HEK293 (cell line): ENCODE measurements around the gene BBC3.

Source experiments
- FEZF1 ChIP-seq: fragments of 450-650 bp; formaldehyde crosslinking; IDR thresholded peaks from 2 replicates; pipeline ENCODE4 v1.5.1; 2016; ENCODE audit warnings: missing biosample characterization, missing genetic modification characterization
- PRDM10 ChIP-seq: fragments of 450-650 bp; formaldehyde crosslinking; IDR thresholded peaks from 2 replicates; pipeline ENCODE4 v1.5.1; 2016; ENCODE audit warnings: missing biosample characterization, missing genetic modification characterization
- PRDM2 ChIP-seq: fragments of 450-650 bp; formaldehyde crosslinking; IDR thresholded peaks from 2 replicates; pipeline ENCODE4 v1.5.1; 2016; ENCODE audit warnings: missing biosample characterization, missing genetic modification characterization, borderline replicate concordance
- REST ChIP-seq: fragments of 450-650 bp; formaldehyde crosslinking; IDR thresholded peaks from 2 replicates; pipeline ENCODE4 v1.5.1; 2016; ENCODE audit warnings: missing biosample characterization, missing genetic modification characterization
- YY1 ChIP-seq: fragments of 450-650 bp; formaldehyde crosslinking; IDR thresholded peaks from 2 replicates; pipeline ENCODE4 v1.5.1; 2018; ENCODE audit warnings: missing biosample characterization, missing genetic modification characterization
- ZFP41 ChIP-seq: fragments of 450-650 bp; formaldehyde crosslinking; IDR thresholded peaks from 2 replicates; pipeline ENCODE4 v1.5.1; 2016; ENCODE audit warnings: missing biosample characterization, missing genetic modification characterization, borderline replicate concordance
- ZFP69B ChIP-seq: fragments of 450-650 bp; formaldehyde crosslinking; IDR thresholded peaks from 2 replicates; pipeline ENCODE4 v1.5.1; 2016; ENCODE audit warnings: missing biosample characterization, missing genetic modification characterization
- ZNF114 ChIP-seq: fragments of 450-650 bp; formaldehyde crosslinking; IDR thresholded peaks from 2 replicates; pipeline ENCODE4 v1.5.0; 2017; ENCODE audit warnings: missing biosample characterization, missing genetic modification characterization
- ZNF133 ChIP-seq: fragments of 450-650 bp; formaldehyde crosslinking; IDR thresholded peaks from 2 replicates; pipeline ENCODE4 v1.5.1; 2016; ENCODE audit warnings: missing biosample characterization, missing genetic modification characterization
- ZNF16 ChIP-seq: fragments of 450-650 bp; formaldehyde crosslinking; IDR thresholded peaks from 2 replicates; pipeline ENCODE4 v1.5.1; 2016; ENCODE audit warnings: low read depth, missing biosample characterization, missing genetic modification characterization
- ZNF175 ChIP-seq: fragments of 450-650 bp; formaldehyde crosslinking; IDR thresholded peaks from 2 replicates; pipeline ENCODE4 v1.5.1; 2016; ENCODE audit warnings: missing biosample characterization, missing genetic modification characterization
- ZNF211 ChIP-seq: fragments of 450-650 bp; formaldehyde crosslinking; IDR thresholded peaks from 2 replicates; pipeline ENCODE4 v1.5.1; 2016; ENCODE audit warnings: low read depth, missing biosample characterization, missing genetic modification characterization
- ZNF23 ChIP-seq: fragments of 450-650 bp; formaldehyde crosslinking; IDR thresholded peaks from 2 replicates; pipeline ENCODE4 v1.5.1; 2016; ENCODE audit warnings: missing biosample characterization, missing genetic modification characterization, borderline replicate concordance
- ZNF394 ChIP-seq: fragments of 450-650 bp; formaldehyde crosslinking; IDR thresholded peaks from 2 replicates; pipeline ENCODE4 v1.5.1; 2016; ENCODE audit warnings: missing biosample characterization, missing genetic modification characterization, mild to moderate bottlenecking, moderate library complexity, borderline replicate concordance
- ZNF449 ChIP-seq: fragments of 450-650 bp; formaldehyde crosslinking; IDR thresholded peaks from 2 replicates; pipeline ENCODE4 v1.5.1; 2017; ENCODE audit warnings: missing biosample characterization, mild to moderate bottlenecking, missing genetic modification characterization, moderate library complexity
- ZNF549 ChIP-seq: fragments of 450-650 bp; IDR thresholded peaks from 2 replicates; pipeline ENCODE4 v1.5.1; 2018; ENCODE audit warnings: missing biosample characterization, missing genetic modification characterization, mild to moderate bottlenecking, inconsistent platforms, moderate library complexity
- ZNF623 ChIP-seq: fragments of 450-650 bp; formaldehyde crosslinking; IDR thresholded peaks from 2 replicates; pipeline ENCODE4 v1.5.1; 2016; ENCODE audit warnings: missing biosample characterization, missing genetic modification characterization
- ZNF658 ChIP-seq: fragments of 450-650 bp; formaldehyde crosslinking; IDR thresholded peaks from 2 replicates; pipeline ENCODE4; 2016; ENCODE audit warnings: missing biosample characterization, missing genetic modification characterization
- ZNF701 ChIP-seq: fragments of 450-650 bp; formaldehyde crosslinking; IDR thresholded peaks from 2 replicates; pipeline ENCODE4 v1.5.1; 2016; ENCODE audit warnings: missing biosample characterization, missing genetic modification characterization
- ZNF76 ChIP-seq: fragments of 450-650 bp; formaldehyde crosslinking; IDR thresholded peaks from 2 replicates; pipeline ENCODE4; 2016; ENCODE audit warnings: low read depth, missing biosample characterization, missing genetic modification characterization, borderline replicate concordance
- ZSCAN16 ChIP-seq: fragments of 450-650 bp; formaldehyde crosslinking; IDR thresholded peaks from 2 replicates; pipeline ENCODE4 v1.5.1; 2016; ENCODE audit warnings: missing biosample characterization, missing genetic modification characterization
- ZSCAN23 ChIP-seq: fragments of 450-650 bp; formaldehyde crosslinking; IDR thresholded peaks from 2 replicates; pipeline ENCODE4 v1.5.1; 2016; ENCODE audit warnings: missing biosample characterization, missing genetic modification characterization
- ZXDB ChIP-seq: fragments of 450-650 bp; formaldehyde crosslinking; IDR thresholded peaks from 2 replicates; pipeline ENCODE4 v1.5.1; 2016; ENCODE audit warnings: missing biosample characterization, missing genetic modification characterization

The BBC3 gene

GRCh38 chr19:47226426-47227351, 4.3 kb downstream of the BBC3 start (continued):
- TF ChIP-seq ZNF23 (no peak), ZSCAN16 (tag by site-specific recombination) (no peak), ZNF549 (tag by site-specific recombination) (no peak), ZFP41 (tag by site-specific recombination) (no peak), PRDM10 (tag by site-specific recombination) (peak; percentile 85), ZNF76 (tag by site-specific recombination) (no peak; the same call in 1 of the 2 replicates), YY1 (tag by site-specific recombination) (no peak), ZNF114 (tag by site-specific recombination) (no peak), ZXDB (tag by site-specific recombination) (peak; percentile 42), REST (tag by site-specific recombination) (0 out of 2 replicates have a peak, but pooled peaks have one; percentile 21), ZNF394 (tag by site-specific recombination) (peak; percentile 73), ZSCAN23 (no peak), ZNF16 (no peak), PRDM2 (tag by site-specific recombination) (no peak), ZNF175 (no peak), ZNF701 (tag by site-specific recombination) (no peak), ZNF449 (peak; percentile 50), FEZF1 (tag by site-specific recombination) (no peak), ZNF133 (no peak), ZNF658 (tag by site-specific recombination) (0 out of 2 replicates have a peak, but pooled peaks have one; percentile 56), ZNF211 (tag by site-specific recombination) (no peak), ZFP69B (tag by site-specific recombination) (peak; percentile 95), ZNF623 (0 out of 2 replicates have a peak, but pooled peaks have one; percentile 13)
